HG02798 (cell line): ENCODE data around the gene ZFTA.
"Not testable (repeated sequence)": the region's sequence is repeated elsewhere in the genome, so short reads cannot be mapped to it uniquely, and the experiment has no call there.

Experiments used
- ATAC-seq: cut with Tn5 transposase; IDR thresholded peaks from one replicate; pipeline ENCODE4 v1.9.1; 2021; ENCODE audit warnings: mild to moderate bottlenecking; ENCODE audit not compliant: unreplicated experiment, poor library complexity

Gene ZFTA

DNA sequence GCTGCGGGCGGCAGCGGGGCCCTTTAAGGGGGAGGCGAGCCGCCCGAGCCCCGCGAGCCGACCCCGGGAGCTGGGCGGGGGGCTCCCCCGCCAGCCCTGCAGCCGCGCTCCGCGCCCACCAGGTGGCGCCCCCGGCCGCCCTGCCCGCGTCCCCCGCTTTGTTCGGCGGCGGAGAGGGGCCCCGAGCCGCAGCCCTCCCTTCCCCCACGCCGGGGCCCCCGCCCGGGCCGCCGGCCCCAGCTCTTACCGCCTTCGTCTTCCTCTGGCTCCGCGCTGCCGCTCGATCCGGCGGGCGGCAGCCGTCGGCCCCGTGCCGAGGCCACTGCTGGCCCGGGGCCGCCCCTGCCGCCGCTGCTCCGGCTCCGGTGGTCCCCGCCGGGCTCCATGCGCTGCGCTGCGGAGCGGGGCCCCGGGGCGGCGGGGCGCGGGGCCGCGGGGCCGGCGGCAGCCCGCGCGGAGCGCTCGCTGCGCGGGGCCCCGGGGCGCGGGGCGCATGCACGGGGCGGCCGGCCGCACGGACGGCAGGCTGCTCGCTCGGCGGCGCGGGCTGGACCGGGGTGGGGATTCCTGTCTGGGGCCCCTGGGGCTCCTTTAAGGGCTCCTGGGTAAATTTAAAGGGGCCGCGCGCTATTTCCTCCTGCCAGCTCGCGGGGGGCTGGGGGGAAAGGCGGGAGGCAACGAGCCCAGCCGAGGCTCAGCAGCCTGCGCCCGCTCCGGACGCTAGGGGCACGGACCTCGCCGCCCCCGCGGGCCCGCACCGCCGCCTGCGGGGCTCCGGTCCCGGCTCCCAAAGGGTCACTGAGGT is at the start of gene ZFTA:
Gene ZFTA (minus strand): TSS at position 539 of the 805 bp plus-strand sequence. CDS start 153 bp downstream, at position 386.
- ATAC-seq = peak; percentile 67

DNA sequence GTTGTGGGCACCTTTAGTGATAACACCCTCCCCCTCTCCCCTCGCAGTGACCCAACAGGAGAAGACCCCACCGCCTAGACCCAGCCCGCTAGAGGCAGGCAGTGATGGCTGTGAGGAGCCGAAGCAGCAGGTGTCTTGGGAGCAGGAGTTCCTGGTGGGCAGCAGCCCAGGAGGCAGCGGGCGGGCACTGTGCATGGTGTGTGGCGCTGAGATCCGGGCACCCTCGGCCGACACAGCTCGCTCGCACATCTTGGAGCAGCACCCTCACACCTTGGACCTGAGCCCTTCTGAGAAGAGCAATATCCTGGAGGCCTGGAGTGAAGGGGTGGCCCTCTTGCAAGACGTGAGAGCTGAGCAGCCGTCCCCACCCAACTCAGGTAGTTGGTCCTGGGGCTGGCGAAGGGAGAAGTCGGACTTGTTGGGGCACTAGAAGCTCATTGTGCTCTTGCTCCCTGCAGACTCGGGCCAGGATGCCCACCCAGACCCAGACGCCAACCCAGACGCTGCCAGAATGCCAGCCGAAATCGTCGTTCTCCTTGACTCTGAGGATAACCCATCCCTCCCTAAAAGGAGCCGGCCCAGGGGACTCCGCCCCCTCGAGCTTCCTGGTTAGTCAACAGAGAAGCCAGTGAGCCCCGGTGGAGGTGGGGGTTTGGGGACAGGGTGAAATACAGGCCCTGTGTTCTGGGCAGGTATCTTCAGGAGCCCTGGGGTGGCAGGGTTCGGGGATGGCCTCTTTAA is 49.4 kb upstream of the ZFTA start:
- ATAC-seq = no peak

DNA sequence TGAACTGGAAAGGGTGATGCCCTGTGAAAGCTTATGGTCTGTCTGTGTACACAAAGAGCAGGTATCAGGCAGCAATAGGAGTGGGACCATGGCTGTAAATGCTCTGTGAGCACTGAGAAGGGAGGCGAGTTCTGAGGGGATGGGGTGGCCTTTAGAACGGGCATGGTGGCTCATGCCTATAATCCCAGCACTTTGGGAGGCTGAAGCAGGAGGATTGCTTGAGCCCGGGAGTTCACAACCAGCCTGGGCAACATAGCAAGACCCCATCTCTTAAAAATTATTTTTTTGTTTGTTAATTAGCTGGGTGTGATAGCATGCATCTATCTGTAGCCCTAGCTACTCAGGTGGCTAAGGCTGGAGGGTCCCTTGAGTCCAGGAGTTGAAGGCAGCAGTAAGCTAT is 48.2 kb upstream of the ZFTA start:
- no peak for ATAC-seq

DNA sequence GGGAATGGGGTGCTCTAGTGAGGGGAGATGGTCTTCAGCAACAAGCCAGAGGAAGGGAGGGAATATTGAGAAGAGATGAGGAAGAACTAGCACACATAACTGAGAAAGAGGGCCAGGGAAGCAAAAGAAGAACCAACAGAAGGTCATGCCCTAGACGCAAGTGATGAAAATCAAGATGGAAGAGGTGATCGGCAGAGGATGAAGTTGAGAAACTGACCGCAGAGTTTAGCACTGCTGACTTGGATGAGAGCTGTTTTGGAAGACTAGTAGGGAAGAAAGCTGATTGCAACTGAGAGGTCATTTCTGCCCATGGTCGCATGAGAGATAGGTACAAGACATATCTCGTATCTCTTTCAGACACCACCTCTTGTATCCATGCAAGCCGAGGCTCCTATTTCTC is 47.6 kb upstream of the ZFTA start:
- ATAC-seq = no peak

DNA sequence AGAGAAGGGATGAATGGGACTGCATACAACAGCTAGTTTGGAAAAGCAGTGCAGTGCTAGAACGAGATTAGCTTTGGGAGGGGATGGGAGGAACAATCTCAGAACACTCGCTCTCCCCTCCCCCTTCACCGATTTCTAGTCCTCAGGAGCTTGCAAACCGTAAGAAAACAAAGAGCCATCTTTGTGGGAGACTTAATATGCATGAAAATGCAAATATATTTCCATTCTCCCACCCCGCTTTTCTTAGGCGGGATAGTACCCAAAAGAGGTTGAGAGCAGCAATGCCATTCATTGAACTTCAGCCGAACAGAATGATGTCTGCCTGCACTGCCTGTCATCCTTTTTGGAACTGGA is 45.8 kb upstream of the ZFTA start:
- no peak for ATAC-seq

DNA sequence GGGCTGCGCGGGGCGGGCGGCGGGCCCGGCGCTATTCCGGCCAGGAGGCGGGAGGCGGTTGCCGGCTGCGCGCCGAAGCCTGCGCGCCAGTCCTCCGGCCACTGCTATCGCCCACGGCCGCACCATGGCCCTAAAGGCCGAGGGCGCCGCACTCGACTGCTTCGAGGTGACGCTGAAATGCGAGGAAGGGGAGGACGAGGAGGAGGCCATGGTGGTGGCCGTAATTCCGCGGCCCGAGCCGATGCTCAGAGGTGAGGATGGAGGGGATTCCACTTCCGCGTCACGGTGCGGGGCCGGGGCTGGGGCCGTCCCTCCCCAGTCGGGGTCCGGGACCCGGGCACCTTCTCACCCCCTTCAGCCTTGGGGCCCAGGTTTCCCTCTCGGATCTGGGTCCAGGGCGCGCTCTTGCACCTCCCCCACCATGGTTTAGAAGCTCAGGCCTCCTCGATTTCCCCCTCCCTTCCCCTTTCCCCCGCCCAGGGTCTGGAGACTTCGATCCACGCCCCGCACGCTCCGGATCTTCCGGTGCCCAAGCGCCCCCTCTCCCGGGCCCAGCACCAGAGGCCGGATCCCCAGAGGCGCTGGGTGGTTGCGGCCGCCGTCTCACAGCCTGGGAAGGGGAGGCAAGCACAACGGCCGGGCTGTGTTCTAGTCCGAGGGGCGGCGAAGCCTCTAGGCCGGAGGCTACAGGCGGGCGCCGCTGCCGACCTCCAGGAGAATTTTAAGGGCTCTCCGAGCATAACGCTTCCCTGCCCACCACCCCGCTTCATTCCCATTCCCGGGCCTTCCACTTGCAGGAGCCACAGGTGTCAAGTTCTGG is 45.2 kb upstream of the ZFTA start:
- ATAC-seq = peak; percentile 47

DNA sequence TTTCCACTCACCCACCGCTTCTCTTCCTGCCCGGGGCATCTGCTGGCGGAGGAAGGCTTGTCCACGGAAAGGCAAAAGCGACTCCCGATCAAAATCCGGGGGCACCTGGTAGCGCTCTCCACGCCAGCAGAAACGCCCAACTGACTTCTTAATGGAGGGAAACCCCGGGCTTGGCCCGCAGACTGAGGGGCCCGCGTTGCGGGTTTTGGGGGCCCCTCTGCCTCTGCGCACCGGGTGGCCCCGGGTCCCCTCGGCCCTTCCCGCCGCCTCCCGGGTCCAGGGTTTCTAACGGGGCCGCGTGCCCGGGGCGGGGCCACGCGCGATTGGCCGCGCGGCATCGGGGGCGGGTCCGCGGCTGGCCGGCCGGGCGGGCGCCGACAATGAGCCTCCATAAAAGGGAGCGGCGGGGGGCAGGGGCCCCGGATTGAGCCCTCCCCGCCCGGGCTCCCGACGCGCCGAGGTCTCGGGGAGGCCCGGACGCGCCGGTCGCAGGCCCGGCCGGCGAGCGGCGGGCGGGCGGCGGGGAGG is 44.5 kb upstream of the ZFTA start, which contains the start of gene SPINDOC:
Gene SPINDOC (plus strand): TSS at position 422 of the 528 bp plus-strand sequence. CDS start 231 bp downstream, outside the sequence.
- ATAC-seq = peak; percentile 87

DNA sequence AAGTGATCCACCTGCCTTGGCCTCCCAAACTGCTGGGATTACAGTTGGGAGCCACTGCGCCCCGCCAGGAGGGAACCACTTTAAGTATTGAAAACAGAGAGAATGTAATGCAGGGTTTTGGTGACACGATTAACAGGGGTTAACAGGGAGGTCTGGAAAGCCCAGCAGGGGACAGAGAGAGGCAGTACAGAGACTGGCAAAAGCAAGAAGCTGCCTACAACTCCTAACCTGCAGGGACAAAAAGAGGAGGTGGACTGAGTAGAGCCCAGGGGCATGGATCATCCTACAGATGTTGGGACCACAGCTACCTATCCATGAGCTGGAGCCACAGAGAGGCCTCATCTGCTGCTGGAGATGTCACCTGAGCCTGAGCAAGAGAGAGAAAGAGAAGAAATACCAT is 42.9 kb upstream of the ZFTA start:
- no peak for ATAC-seq

DNA sequence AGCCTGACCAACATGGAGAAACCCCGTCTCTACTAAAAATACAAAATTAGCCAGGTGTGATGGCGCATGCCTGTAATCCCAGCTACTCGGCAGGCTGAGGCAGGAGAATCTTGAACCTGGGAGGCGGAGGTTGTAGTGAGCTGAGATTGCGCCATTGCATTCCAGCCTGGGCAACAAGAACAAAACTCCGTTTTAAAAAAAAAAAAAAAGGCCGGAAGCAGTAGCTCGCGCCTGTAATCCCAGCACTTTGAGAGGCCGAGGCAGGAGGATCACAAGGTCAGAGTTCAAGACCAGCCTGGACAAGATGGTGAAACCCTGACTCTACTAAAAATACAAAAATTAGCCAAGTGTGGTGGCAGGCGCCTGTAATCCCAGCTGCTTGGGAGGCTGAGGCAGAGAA is 41.8 kb upstream of the ZFTA start:
- ATAC-seq = not testable (repeated sequence)

DNA sequence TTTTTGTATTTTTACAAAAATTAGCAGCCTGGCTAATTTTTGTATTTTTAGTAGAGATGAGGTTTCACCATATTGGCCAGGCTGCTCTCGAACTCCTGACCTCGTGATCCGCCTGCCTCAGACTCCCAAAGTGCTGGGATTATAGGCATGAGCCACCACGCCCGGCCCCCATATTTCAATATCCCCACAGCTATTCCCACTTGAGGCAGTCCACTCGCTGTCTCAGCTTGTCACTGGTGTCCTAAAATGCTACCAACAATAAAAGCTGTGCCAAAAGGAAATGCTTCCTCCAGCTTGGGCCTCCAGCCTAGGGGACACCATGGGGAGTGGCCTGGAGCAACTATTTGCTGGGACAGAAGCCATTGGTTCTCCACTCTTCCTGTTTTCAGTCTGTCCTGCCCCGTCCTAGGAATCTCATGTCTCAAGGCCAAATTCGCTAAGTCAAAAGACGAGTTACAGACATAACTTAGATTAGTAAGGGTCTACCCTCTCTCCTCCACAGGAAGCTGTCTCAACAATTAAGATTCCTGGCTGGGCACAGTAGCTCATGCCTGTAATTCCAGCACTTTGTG is 37.4 kb upstream of the ZFTA start:
- no peak for ATAC-seq

DNA sequence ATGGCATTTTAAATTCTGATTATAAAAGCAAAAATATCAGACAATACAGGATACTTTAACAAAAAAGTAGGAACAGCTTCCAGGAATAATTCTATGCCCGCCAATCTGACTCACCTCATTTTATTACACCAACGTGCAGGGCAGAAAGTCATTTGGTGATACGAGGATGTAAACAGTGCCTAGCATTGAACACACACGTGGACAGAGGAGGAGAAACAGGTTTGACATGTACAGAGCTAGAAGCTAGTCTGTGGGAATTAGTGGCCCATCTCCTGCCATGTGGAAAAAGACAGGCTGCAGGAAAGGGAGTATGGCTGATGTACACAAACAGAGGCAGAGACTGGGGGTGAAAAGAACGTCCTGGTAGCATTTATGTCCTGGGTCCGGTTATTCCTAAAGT is 35.7 kb upstream of the ZFTA start:
- no peak for ATAC-seq

DNA sequence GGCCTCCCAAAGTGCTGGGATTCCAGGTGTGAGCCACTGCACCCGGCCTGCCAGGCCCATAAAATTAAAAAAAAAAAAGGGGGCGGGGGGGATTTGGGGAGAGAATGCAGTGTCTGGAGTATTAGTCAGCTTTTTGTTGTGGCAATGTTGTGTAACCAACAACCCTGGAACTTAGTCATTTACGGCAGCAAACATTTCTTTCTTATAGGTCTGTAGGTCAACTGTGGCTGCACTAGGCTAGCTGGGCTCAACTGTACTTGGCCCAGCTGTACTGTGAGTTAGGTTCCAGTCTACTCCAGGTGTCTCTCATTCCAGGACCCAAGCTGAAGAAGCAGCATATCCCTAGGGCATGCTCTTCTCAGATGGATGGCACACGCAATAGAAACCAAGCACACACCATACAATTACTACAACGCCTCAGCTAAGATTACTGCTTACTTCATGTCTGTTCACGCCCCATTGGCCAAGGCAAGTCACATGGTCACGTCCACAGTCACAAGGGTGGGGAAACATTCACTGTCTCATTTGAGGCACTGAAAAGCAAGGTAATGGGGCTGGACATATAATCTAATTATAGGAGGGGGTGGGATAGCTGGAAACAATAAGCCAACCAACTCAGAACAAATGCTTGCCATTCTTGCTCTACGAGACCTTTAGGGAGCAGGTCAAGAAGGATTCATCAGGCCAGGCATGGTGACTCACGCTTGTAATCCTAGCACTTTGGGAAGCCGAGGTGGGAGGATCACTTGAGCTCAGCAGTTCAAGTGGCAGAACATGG is 34.3 kb upstream of the ZFTA start:
- no peak for ATAC-seq

DNA sequence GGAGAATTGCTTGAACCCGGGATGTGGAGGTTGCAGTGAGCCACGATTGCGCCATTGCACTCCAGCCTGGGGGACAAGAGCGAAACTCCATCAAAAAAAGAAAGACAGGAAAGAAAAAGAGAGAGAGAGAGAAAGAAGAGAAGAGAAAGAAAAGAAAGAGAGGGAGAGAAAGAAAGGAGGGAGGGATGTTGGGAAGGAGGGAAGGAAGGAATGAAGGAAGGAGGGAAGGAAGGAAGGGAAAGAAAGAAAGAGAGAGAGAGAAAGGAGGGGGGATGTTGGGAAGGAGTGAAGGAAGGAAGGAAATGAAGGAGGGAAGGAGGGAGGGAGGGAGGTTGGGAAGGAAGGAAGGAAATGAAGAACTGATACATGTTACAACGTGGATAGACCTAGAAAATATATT is 32.3 kb upstream of the ZFTA start:
- no peak for ATAC-seq

DNA sequence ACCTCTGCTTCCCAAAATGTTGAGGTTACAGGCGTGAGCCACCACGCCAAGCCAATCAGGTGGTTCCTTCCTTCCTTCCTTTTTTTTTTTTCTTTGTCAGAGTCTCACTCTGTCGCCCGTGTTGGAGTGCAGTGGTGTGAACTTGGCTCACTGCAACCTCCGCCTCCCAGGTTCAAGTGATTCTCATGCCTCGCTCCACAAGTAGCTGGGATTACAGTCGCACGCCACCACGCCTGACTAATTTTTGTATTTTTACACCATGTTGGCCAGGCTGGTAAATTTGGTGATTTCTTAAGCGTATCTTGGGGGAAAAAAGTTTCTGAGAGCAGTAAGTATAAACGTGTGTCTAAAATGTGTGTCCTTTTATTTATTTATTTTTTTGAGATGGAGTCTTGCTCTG is 26.5 kb upstream of the ZFTA start:
- ATAC-seq = no peak

DNA sequence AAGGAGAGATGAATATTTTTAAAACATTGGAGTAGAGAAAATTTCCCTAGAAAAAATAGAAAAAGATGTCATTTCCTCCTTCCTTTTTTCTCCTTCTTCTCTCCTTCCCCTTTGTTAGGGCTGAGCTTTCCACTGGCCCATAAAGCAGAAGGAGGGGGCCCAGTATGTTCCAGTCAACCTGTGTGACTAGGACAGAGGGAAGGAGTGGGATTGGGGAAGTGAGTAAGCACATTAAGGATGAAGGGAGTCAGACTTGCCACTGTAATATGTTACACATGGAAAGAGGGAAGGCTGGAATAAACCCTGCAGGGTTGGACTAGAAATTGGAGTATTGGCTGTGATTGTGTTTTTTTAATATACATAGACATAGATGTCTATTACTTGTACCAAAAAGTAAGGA is 24.6 kb upstream of the ZFTA start:
- ATAC-seq = no peak

DNA sequence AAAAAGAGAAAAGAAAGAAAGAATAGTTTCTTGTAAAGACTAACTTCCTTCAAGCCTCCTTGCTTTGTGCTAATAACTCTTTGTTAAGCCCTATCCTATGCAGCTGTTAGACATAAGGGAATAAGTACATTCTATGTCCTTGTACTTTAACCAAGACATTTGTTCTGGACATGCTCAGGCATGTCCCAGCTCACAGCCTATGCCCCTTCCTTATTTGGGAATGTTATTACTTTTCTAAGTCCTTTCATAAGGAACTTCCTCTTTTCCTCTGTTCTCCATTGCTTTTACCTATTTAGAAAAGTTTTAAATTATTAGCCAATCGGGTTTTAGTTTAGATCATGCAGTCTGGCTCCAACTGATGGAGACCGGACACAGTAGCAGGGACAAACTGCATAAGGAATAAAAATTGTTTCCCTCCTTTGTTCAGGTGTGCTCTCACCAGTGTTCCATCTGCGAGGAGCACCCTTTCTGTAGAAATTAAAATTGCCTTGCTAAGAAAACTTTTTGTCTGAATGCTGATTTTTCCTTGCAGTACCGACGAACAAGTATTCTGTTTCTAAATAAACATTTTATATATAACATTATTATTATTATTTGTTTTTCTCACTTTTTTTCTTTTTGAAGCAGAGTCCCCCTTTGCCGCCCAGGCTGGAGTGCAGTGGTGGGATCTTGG is 23.1 kb upstream of the ZFTA start:
- no peak for ATAC-seq

DNA sequence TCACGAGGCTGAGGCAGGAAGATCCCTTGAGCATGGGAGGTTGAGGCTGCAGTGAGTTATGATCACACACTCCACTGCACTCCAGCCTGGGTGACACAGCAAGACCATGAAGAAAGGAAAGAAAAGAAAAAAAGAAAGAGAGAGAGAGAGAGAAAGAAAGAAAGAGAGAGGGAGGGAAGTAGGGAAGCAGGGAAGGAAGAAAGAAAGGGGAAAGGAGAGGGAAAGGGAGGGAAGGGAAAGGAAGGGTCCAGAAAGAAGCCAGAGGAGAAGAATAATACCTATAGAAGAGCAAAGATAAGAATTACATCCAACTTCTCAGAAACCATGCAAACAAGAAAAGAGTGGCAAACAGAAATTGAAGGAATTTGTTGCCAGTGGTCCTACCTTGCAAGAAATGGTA is 17.2 kb upstream of the ZFTA start:
- ATAC-seq = no peak

DNA sequence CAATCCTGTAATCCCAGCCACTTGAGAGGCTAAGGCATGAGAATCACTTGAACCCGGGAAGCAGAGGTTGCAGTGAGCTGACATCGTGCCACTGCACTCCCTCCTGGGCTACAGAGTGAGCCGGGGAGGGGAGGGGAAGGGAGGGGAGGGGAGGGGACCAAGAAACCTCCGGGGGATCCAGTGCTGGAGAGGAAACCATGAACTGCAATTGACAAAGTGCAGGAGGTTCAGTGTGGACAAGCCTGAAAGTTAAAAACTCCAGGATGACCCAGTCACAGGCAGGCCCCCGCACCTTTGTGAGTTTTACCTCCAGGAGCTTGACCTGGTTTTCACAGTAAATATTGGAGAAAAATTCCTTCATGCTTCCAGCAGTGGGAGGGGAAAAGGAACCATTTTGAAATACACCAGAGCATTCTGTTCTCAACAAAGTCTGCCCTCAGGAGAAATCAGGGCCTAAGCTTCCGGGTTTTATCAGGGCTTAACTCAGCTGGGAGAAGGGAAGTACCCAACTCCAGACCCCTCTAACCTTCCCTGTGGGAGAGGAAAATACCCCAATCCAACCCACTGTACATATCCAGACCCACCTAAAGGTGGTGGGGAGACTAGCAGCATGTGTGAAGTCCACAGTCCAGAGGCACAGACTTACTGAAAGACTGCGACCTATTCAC is 15.5 kb upstream of the ZFTA start:
- no peak for ATAC-seq

DNA sequence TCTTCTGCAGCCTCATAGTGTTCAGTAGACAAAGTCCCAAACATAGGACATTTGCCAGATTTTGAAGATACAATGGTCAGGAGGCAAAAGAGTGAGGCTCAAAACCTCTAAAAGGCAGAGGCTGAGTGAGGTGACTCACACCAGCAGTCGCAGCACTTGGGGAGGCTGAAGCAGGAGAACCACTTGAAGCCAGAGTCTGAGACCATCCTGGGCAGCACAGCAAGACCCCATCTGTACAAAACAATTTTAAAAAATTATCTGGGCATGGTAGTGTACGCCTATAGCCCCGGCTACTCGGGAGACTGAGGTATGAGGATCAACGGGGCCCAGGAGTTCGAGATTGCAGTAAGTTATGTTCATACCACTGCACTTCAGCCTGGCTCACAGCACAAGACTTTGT is 14.2 kb upstream of the ZFTA start:
- ATAC-seq = no peak
